Endothelial cell of umbilical vein (primary cell): ENCODE measurements around the gene TIMELESS. TPM values are rescaled to one million over a fixed set of nuclear protein-coding genes. Genes with fewer than 3 reads are reported as not detected.

Source experiments
- BruUV-seq: library from RNA; stranded (reverse); fragments of 400-500 nt; replicated peaks from 2 replicates; lab custom pipeline; 2021; lab: Mats Ljungman, UMichigan
- CTCF ChIA-PET: fragments of 300-600, 350-600 bp; sonication (Branson Sonifier 250); formaldehyde crosslinking; loops from one replicate; lab custom pipeline; 2021; ENCODE audit warnings: antibody characterized with exemption, inconsistent platforms; lab: Charles Lee
- POLR2A ChIA-PET: fragments of 300-600, 350-600 bp; sonication (Branson Sonifier 250); formaldehyde crosslinking; loops from one replicate; lab custom pipeline; 2021; ENCODE audit warnings: antibody characterized with exemption, inconsistent platforms; lab: Charles Lee
- DNase-seq: peaks from one replicate; pipeline ENCODE4 v3.0.0-alpha.2; 2011; ENCODE audit warnings: low read depth, low spot score
- FAIRE-seq: peaks from 2 replicates; lab custom pipeline; 2011; peaks lifted over from hg19 to GRCh38; lab: Jason Lieb, UNC
- H2AFZ ChIP-seq: 2 replicates; pipeline ENCODE4 v1.6.0; 2012; ENCODE audit warnings: low read depth, low read length, control low read depth, inconsistent platforms
- H3K27ac ChIP-seq: 2 replicates; pipeline ENCODE4 v1.5.1; 2011; ENCODE audit warnings: low read depth, mild to moderate bottlenecking, control low read depth, low read length, moderate library complexity; ENCODE audit not compliant: insufficient read depth
- H3K27me3 ChIP-seq, 2 experiments: 2 replicates each; pipeline versions ENCODE4 v1.6.0 to v1.6.1; 2011; ENCODE audit warnings: low read length in 2 of 2, mixed read lengths in 1 of 2; ENCODE audit not compliant: control insufficient read depth in 2 of 2, insufficient read depth in 2 of 2
- H3K36me3 ChIP-seq, 2 experiments: 2 replicates in 1 of 2; 3 replicates in 1 of 2; pipeline ENCODE4 v1.5.1; 2011; ENCODE audit warnings: low read length in 2 of 2, mild to moderate bottlenecking in 1 of 2, moderate library complexity in 1 of 2; ENCODE audit not compliant: control insufficient read depth in 2 of 2, insufficient read depth in 2 of 2; ENCODE audit errors: extremely low read depth in 1 of 2
- H3K4me1 ChIP-seq: 3 replicates; pipeline ENCODE4 v1.5.1; 2011; ENCODE audit warnings: mild to moderate bottlenecking, low read length; ENCODE audit not compliant: control insufficient read depth, insufficient read depth; ENCODE audit errors: extremely low read depth
- H3K4me2 ChIP-seq: 2 replicates; pipeline ENCODE4 v1.6.1; 2011; ENCODE audit warnings: low read length, control low read depth, mixed read lengths; ENCODE audit not compliant: insufficient read depth
- H3K4me3 ChIP-seq, 3 experiments: fragments of 200-600 bp in 1 of 3; sonication (generic), shearing (Covaris generic) in 1 of 3; replicated peaks in 1 of 3; 2 replicates each; pipeline ENCODE4 v1.5.1; 2011 to 2016; ENCODE audit warnings: control low read depth in 3 of 3, low read length in 3 of 3, mild to moderate bottlenecking in 2 of 3, inconsistent platforms in 1 of 3, low read depth in 1 of 3, moderate library complexity in 1 of 3; ENCODE audit not compliant: insufficient read depth in 1 of 3
- H3K79me2 ChIP-seq: 2 replicates; pipeline ENCODE4 v1.6.0; 2012; ENCODE audit warnings: low read length, inconsistent platforms; ENCODE audit not compliant: control insufficient read depth, insufficient read depth
- H3K9ac ChIP-seq: replicated peaks from 2 replicates; pipeline ENCODE3; 2011; ENCODE audit warnings: low read length, control low read depth; ENCODE audit not compliant: insufficient read depth; ENCODE audit errors: extremely low read depth
- H3K9me1 ChIP-seq: replicated peaks from 3 replicates; pipeline ENCODE4 v1.6.0; 2011; ENCODE audit warnings: mild to moderate bottlenecking, low read length; ENCODE audit not compliant: control insufficient read depth, insufficient read depth; ENCODE audit errors: extremely low read depth
- H3K9me3 ChIP-seq: replicated peaks from 2 replicates; pipeline ENCODE4 v1.5.1; 2012; ENCODE audit warnings: low read length, inconsistent platforms; ENCODE audit not compliant: control insufficient read depth, insufficient read depth
- H4K20me1 ChIP-seq: replicated peaks from 2 replicates; pipeline ENCODE3; 2011; ENCODE audit warnings: mild to moderate bottlenecking, low read length; ENCODE audit not compliant: control insufficient read depth, insufficient read depth; ENCODE audit errors: extremely low read depth
- CTCF ChIP-seq, 2 donors: IDR thresholded peaks; 1 replicate in 1 of 2; 2 replicates in 1 of 2; pipeline ENCODE4 v1.5.1; 2011; ENCODE audit warnings: low read length in 2 of 2, mild to moderate bottlenecking in 2 of 2, moderate library complexity in 2 of 2, control low read depth in 1 of 2, inconsistent platforms in 1 of 2, low read depth in 1 of 2; ENCODE audit not compliant: insufficient read depth in 1 of 2; ENCODE audit errors: extremely low read depth in 1 of 2
- EZH2 ChIP-seq: IDR thresholded peaks from 2 replicates; pipeline ENCODE4 v1.6.1; 2012; ENCODE audit warnings: borderline replicate concordance, low read depth, mild to moderate bottlenecking, moderate library complexity, low read length, inconsistent platforms; ENCODE audit not compliant: severe bottlenecking
- FOS ChIP-seq: IDR thresholded peaks from 2 replicates; pipeline ENCODE4 v1.6.1; 2011; ENCODE audit warnings: mild to moderate bottlenecking, low read length, moderate library complexity, borderline replicate concordance; ENCODE audit not compliant: insufficient read depth
- GATA2 ChIP-seq: IDR thresholded peaks from 2 replicates; pipeline ENCODE4 v1.7.0; 2011; ENCODE audit warnings: low read depth, mild to moderate bottlenecking, moderate library complexity, mixed read lengths, low read length; ENCODE audit not compliant: insufficient read length, insufficient read depth
- JUN ChIP-seq: IDR thresholded peaks from 2 replicates; pipeline ENCODE4 v1.6.1; 2011; ENCODE audit warnings: borderline replicate concordance, low read depth; ENCODE audit not compliant: insufficient read length, insufficient read depth
- MAX ChIP-seq: IDR thresholded peaks from 2 replicates; pipeline ENCODE4 v1.6.1; 2011; ENCODE audit not compliant: insufficient read depth, insufficient read length
- MYC ChIP-seq: IDR thresholded peaks from one replicate; pipeline ENCODE4 v1.6.1; 2011; ENCODE audit warnings: mild to moderate bottlenecking, low read depth, low read length
- POLR2A ChIP-seq: IDR thresholded peaks from 2 replicates; pipeline ENCODE4 v1.6.1; 2012; ENCODE audit warnings: low read depth, mild to moderate bottlenecking, control low read depth, low read length
- POLR2AphosphoS5 ChIP-seq: IDR thresholded peaks from 2 replicates; pipeline ENCODE4 v1.6.1; 2012; ENCODE audit warnings: low read depth, mild to moderate bottlenecking, control low read depth, low read length, moderate library complexity; ENCODE audit not compliant: insufficient read depth
- dilution Hi-C: fragments of 300-500 bp; cut with MboI; formaldehyde crosslinking; loops from one replicate; pipeline ENCODE4 v1.15.0; 2019; ENCODE audit warnings: low sequenced_read_pairs; ENCODE audit not compliant: extremely low pct_ligation_motif_present
- intact Hi-C: fragments of 100-400 bp; cut with micrococcal nuclease; formaldehyde crosslinking; loops from one replicate; pipeline ENCODE4 v1.10.0; 2022
- polyA plus RNA-seq, 4 experiments: library from polyadenylated mRNA; depleted of rRNA in 3 of 4; stranded (reverse) in 3 of 4; unstranded in 1 of 4; fragments of >200 nt; gene quantifications; 2 replicates each; pipeline versions ENCODE4 v1.2.1 to v1.2.3, GENCODE V29; 2011 to 2012; ENCODE audit warnings: missing spikeins in 1 of 4
- total RNA-seq: library from RNA; stranded (reverse); gene quantifications from 2 replicates; pipeline ENCODE4 v1.2.3, GENCODE V29; 2021

The TIMELESS gene
- total and polyA plus RNA-seq, 2 donors (not counting 3 experiments of a cell fraction or from before 2014, with no cell fraction given): 6.1 to 28.2 TPM

DNA sequence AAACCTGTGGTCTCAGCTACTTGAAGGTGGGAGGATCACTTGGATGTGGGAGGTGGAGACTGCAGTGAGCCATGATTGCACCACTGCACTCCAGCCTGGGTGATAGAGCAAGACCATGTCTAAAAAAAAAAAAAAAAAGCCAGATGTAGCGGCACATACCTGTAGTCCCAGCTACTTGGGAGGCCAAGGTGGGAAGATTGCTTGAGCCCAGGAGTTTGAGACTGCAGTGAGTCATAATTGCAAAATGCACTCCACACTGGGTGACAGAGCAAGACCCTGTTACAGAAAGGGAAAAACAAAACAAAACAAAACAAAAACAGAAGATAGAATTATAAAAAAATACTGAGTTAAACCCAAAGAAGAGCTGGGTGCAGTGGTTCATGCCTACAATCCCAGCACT is 57.5 kb downstream of the TIMELESS start:
- BruUV-seq: no TSS peak
- DNase-seq (no peak), FAIRE-seq (no peak)
- H3K4me3 ChIP-seq: no peak overlapping the region
- no peaks in the 10 kb centered on the region for H3K36me3 ChIP-seq
- H3K9me1 ChIP-seq: no peaks in the 10 kb centered on the region
- ChIA-PET POLR2A (no interaction called here), CTCF (no interaction called here)
- H2AFZ ChIP-seq: no peak overlapping the region
- dilution Hi-C loops (no loop called here), intact Hi-C loops (no loop called here)
- H4K20me1 ChIP-seq: no peaks in the 10 kb centered on the region
- H3K4me2 ChIP-seq: no peak overlapping the region
- H3K27me3 ChIP-seq: no peaks in the 10 kb centered on the region
- no peak overlapping the region for H3K27ac ChIP-seq
- no peak overlapping the region for H3K9ac ChIP-seq
- H3K4me1 ChIP-seq: no peaks in the 10 kb centered on the region
- TF ChIP-seq MYC: no peak
- no peaks in the 10 kb centered on the region for H3K9me3 ChIP-seq
- no peaks in the 10 kb centered on the region for H3K79me2 ChIP-seq

DNA sequence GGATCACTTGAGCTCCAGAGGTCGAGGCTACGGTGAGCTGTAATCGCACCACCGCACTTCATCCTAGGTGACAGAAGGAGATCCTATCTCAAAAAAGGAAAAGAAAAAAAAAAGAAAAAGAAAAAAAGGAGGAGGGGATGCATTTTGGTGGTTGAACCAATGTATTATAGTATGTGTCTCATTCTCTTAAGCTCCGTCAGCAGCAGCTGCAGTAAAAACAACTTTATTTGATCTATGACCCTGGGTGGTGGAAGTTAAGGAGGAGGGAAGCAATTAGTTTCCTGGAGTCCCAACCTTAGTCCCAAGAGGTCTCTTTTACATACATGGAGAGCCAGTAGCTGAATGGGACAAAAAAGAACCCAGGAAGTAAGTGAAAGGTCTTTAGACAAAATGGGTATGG is 59.8 kb downstream of the TIMELESS start:
- no peaks in the 10 kb centered on the region for H3K79me2 ChIP-seq
- H3K9me1 ChIP-seq: no peaks in the 10 kb centered on the region
- no peaks in the 10 kb centered on the region for H3K36me3 ChIP-seq
- TF ChIP-seq JUN (no peak), MAX (no peak), CTCF (IDR thresholded peaks at IDR 0.05; ENCODE audit: extremely low read depth in 1 of 2, insufficient read depth in 1 of 2, low read depth in 1 of 2, low read length in 2 of 2) (no peak), GATA2 (no peak), POLR2A (no peak), MYC (no peak), POLR2AphosphoS5 (no peak), EZH2 (no peak), FOS (no peak)
- no peak overlapping the region for H3K4me2 ChIP-seq
- no peak overlapping the region for H3K9ac ChIP-seq
- dilution Hi-C loops: no loop called here
- BruUV-seq: no TSS peak
- H3K27ac ChIP-seq: no peak overlapping the region
- no peaks in the 10 kb centered on the region for H3K9me3 ChIP-seq
- no peak overlapping the region for H3K4me3 ChIP-seq
- intact Hi-C loops: no loop called here
- CTCF ChIA-PET: interaction anchor here (1.0 to 1.2 kb wide), 2 partner anchors 9 to 11 kb away, joined by 3 to 4 read pairs; no protein-coding TSS in a partner anchor
- H3K4me1 ChIP-seq: no peaks in the 10 kb centered on the region
- no peaks in the 10 kb centered on the region for H4K20me1 ChIP-seq
- DNase-seq: no peak
- no peaks in the 10 kb centered on the region for H3K27me3 ChIP-seq
- H2AFZ ChIP-seq: no peak overlapping the region
- POLR2A ChIA-PET: no interaction called here
- no peak for FAIRE-seq
